HG03196 (cell line): Measurements from ENCODE around the gene MRPL28.
A peak's percentile ranks its signal among the peaks of the same experiment; 100 is the strongest.
"Not testable (repeated sequence)": the region's sequence is repeated elsewhere in the genome, so short reads cannot be mapped to it uniquely, and the experiment has no call there.

Source experiments
- ATAC-seq: cut with Tn5 transposase; IDR thresholded peaks from one replicate; pipeline ENCODE4 v1.9.1; 2021; ENCODE audit not compliant: unreplicated experiment

MRPL28 gene

GRCh38 chr16:370443-370842 is at the start of gene MRPL28:
Gene MRPL28 (minus strand): TSS chr16:370538. CDS start chr16:370218, 320 bp downstream.
- peak; percentile 78 for ATAC-seq

DNA sequence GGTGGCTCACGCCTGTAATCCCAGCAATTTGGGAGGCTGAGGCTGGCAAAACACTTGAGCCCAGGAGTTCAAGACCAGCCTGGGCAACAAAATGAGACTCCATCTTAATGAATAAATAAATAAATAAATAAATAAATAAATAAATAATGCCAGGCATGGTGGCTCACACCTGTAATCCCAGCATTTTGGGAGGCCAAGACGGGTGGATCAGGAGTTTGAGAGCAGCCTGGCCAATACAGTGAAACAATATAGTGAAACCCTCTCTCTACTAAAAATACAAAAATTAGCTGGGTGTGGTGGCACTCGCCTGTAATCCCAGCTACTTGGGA is 44.8 kb upstream of the MRPL28 start:
- not testable (repeated sequence) for ATAC-seq

- no peak for ATAC-seq
Measured at GRCh38 chr16:414395-415169, 44.2 kb upstream of the MRPL28 start.

DNA sequence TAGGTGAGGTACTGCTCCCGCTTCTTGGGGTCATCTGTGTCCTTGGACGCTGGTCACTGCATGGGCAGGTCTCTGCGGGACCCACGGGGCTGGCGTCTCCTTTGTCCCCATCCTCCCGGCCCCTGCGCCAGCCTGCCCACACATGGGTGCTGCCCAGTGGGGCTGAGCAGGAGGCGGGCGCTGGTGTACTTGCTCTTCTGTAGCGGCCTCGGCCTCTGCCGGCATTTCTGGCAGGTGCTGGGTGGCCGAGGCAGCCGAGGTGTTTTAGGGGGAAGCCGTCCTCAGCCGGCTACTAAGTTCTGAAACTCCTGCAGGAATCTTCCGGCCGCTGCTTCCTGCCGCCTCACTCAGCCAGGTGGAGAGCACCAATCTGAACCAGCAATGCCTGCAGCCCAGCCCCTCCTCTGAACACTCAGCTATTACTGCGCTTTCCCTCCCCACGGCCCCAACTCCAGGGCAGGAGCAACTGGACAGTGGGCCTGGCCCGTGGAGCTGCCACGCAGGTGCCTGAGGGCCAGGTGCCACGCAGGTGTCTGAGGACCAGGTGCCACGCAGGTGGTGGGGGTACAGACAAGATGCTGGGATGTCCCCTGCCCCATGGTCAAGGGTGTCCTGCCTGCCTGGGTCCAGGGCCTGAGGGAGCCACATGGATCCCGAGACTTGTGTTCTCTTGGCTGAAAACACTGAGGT is 41.4 kb upstream of the MRPL28 start:
- no peak for ATAC-seq

DNA sequence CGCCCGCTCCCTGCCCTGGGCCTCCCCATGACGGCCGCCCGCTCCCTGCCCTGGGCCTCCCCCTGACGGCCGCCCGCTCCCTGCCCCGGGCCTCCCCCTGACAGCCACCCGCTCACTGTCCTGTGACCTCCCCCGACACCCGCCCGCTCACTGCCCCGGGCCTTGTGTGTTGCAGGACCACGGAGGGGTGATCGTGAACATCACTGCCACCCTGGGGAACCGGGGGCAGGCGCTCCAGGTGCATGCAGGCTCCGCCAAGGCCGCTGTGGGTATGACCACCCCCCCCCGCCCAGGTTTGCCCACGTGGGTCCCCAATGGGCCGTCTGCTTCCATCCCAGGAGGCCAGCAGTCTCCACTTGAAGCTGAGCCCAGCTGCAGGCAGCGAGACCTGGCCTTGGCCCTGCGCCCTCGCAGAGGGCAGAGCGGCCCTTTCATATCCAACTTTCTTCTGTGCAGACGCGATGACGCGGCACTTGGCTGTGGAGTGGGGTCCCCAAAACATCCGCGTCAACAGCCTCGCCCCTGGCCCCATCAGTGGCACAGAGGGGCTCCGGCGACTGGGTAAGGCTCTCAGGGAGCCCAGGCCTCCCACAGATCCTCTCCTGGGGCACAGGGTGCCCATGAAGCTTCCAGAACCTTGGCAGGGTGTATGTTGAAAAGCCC is 40.3 kb upstream of the MRPL28 start:
- no peak for ATAC-seq

DNA sequence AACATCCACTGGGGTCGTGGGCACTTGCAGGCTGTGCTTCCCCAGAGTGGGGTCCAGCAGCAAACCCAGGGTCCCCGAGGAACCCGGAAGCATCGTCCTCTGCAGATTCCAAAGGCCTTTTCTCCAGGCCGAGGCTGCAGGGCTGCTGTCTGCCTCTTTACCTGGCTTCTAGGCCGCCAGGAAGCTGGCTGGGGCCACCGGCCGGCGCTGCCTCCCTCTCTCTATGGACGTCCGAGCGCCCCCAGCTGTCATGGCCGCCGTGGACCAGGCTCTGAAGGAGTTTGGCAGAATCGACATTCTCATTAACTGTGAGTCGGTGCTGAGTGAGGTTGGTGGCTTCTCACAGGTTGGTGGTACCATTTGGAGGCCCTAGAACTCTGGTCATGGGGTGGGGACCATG is 36.9 kb upstream of the MRPL28 start:
- ATAC-seq, result no peak

GRCh38 chr16:405548-406506 is 35.5 kb upstream of the MRPL28 start:
- no peak for ATAC-seq

GRCh38 chr16:404971-405486 is 34.7 kb upstream of the MRPL28 start:
- no peak for ATAC-seq

GRCh38 chr16:401468-402348 is 31.4 kb upstream of the MRPL28 start, which contains the start of gene DECR2:
Gene DECR2 (plus strand): TSS chr16:401885. CDS start chr16:401964, 79 bp downstream.
- peak; percentile 53 for ATAC-seq

- no peak for ATAC-seq
Measured at GRCh38 chr16:400061-400591, 29.8 kb upstream of the MRPL28 start.

- no peak for ATAC-seq
Measured at GRCh38 chr16:399340-400019, 29.1 kb upstream of the MRPL28 start.

GRCh38 chr16:398561-399339 is 28.4 kb upstream of the MRPL28 start:
- ATAC-seq, result no peak

- ATAC-seq, result no peak
Measured at GRCh38 chr16:397736-398332, 27.5 kb upstream of the MRPL28 start.

- ATAC-seq, result no peak
Measured at GRCh38 chr16:397135-397661, 26.9 kb upstream of the MRPL28 start, which contains the start of gene NME4. Gene NME4 (plus strand): TSS chr16:397199. CDS start chr16:397223, 24 bp downstream.

DNA sequence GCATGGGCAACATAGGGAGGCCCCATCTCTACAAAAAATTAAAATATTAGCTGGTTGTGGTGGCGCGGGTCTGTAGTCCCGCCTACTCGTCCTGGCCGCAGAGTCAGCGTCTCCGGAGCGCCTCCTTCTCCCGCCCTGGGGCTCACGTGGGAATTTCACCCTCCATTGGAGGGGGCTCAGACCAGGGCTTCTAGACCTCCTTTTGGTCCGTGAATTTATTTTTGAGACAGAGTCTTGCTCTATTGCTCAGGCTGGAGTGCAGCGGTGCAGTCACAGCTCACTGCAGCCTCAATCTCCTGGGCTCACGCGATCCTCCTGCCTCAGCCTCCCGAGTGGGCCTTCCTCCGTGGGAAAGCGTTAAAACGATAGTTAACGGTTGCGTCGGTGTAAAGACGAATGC is 26.3 kb upstream of the MRPL28 start:
- ATAC-seq, result no peak

- no peak for ATAC-seq
Measured at GRCh38 chr16:396199-396598, 25.9 kb upstream of the MRPL28 start.

- no peak for ATAC-seq
Measured at GRCh38 chr16:392450-393030, 22.2 kb upstream of the MRPL28 start.
